Measurements from ENCODE around the gene PPTC7.
"Not testable (repeated sequence)": the region's sequence is repeated elsewhere in the genome, so short reads cannot be mapped to it uniquely, and the experiment has no call there.

Gene PPTC7

DNA sequence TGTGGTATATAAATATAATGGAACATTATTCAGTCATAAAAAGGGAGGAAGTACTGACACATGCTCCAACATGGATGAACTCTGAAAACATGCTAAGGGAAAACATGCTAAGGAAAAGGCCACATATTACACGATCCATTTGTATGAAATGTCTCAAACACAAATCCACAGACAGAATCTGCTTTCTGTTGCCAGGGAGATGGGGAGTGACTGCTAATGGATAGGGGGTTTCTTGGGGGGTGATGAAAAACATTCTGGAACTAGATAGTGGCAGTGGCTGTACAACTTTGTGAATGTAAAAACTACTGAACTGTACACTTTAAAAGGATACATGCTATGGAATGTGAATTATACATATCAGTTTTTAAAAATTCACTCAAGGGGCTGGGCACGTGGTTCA, 6.6 kb downstream of the PPTC7 start:
- TF ChIP-seq, protein P1, sequence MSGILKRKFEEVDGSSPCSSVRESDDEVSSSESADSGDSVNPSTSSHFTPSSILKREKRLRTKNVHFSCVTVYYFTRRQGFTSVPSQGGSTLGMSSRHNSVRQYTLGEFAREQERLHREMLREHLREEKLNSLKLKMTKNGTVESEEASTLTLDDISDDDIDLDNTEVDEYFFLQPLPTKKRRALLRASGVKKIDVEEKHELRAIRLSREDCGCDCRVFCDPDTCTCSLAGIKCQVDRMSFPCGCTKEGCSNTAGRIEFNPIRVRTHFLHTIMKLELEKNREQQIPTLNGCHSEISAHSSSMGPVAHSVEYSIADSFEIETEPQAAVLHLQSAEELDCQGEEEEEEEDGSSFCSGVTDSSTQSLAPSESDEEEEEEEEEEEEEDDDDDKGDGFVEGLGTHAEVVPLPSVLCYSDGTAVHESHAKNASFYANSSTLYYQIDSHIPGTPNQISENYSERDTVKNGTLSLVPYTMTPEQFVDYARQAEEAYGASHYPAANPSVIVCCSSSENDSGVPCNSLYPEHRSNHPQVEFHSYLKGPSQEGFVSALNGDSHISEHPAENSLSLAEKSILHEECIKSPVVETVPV (CRISPR knock-in tag; IDR thresholded peaks at IDR 0.05), result no peak
- no peak for ATAC-seq

DNA sequence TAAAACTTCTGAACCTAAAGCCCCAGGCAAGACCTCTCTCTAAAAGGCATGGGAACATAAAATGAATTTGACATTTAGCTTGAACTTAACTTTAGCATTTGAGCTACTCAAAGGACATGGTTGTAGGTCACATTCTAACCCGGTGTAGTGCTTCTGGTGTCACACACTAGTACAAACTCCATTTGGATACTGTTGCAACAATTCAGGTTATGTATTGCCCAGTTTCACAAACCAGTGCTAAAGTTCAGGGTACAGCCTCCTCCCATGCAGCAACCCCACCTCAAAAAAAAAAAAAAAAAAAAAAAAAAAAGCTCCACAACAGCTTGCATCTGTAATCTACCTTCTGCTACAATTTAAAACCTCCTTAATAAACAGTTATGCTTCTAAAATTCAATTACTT, 7.8 kb downstream of the PPTC7 start:
- TF ChIP-seq ISL1 (CRISPR knock-in tag; IDR thresholded peaks at IDR 0.05) (no peak), ZC3H10 (CRISPR knock-in tag; IDR thresholded peaks at IDR 0.05) (no peak), SNAI2 (CRISPR knock-in tag; IDR thresholded peaks at IDR 0.05) (no peak)
- ATAC-seq, result no peak

DNA sequence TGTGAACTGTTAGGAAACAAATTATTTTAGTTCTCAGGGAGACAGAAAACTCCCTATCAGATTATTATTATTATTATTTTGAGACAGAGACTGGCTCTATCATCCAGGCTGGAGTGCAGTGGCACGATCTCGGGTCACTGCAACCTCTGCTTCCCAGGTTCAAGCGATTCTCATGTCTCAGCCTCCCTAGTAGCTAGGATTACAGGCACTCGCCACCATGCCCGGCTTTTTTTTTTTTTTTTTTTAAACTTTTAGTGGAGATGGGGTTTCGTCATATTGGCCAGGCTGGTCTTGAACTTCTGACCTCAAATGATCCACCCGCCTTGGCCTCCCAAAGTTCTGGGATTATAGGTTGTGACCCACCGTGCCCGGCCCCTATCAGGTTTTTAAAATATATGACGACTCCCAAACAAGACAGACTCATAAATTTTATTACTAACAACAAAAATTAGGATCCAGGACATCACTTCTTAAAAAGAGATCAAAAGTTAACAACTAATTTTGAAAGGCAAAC, 8.3 kb downstream of the PPTC7 start:
- ATAC-seq, result not testable (repeated sequence)

DNA sequence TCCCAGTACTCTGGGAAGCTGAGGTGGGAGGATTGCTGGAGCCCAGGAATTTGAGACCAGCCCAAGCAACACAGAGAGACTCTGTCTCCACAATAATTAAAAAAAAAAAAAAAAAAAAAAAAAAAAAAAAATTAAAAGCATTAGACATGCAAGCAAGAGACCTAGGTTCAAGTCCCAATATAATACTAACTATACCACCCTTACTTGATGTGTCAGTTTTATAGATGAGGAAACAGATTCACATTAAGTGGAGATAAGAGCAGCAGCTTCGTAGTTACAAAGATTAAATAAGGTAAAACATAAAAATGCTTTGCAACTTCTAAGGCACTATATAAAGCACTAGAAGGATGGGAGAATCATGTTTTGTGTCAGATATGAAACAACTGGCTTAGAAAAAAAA, 9.1 kb downstream of the PPTC7 start:
- no peak for ATAC-seq
- TF ChIP-seq ESRRG (CRISPR knock-in tag; IDR thresholded peaks at IDR 0.05) (no peak), ZFP3 (CRISPR knock-in tag; IDR thresholded peaks at IDR 0.05) (no peak), GLIS3 (CRISPR knock-in tag; IDR thresholded peaks at IDR 0.05) (no peak), ARNTL (CRISPR knock-in tag; IDR thresholded peaks at IDR 0.05; ENCODE audit: borderline replicate concordance, low read depth) (no peak), ZFP30 (CRISPR knock-in tag; IDR thresholded peaks at IDR 0.05) (no peak), BACH2 (CRISPR knock-in tag; IDR thresholded peaks at IDR 0.05; ENCODE audit: borderline replicate concordance) (no peak), ZNF8 (CRISPR knock-in tag; IDR thresholded peaks at IDR 0.05) (no peak), CSDC2 (CRISPR knock-in tag; IDR thresholded peaks at IDR 0.05) (no peak), TCF4 (CRISPR knock-in tag; IDR thresholded peaks at IDR 0.05; ENCODE audit: borderline replicate concordance) (no peak), PPARA (CRISPR knock-in tag; IDR thresholded peaks at IDR 0.05; ENCODE audit: borderline replicate concordance) (no peak), TOX (CRISPR knock-in tag; IDR thresholded peaks at IDR 0.05; ENCODE audit: borderline replicate concordance) (no peak)
- TF ChIP-seq, protein P1 (CRISPR knock-in tag; IDR thresholded peaks at IDR 0.05), result no peak
- TF ChIP-seq, protein P2, sequence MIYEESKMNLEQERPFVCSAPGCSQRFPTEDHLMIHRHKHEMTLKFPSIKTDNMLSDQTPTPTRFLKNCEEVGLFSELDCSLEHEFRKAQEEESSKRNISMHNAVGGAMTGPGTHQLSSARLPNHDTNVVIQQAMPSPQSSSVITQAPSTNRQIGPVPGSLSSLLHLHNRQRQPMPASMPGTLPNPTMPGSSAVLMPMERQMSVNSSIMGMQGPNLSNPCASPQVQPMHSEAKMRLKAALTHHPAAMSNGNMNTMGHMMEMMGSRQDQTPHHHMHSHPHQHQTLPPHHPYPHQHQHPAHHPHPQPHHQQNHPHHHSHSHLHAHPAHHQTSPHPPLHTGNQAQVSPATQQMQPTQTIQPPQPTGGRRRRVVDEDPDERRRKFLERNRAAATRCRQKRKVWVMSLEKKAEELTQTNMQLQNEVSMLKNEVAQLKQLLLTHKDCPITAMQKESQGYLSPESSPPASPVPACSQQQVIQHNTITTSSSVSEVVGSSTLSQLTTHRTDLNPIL (CRISPR knock-in tag; IDR thresholded peaks at IDR 0.05; ENCODE audit: low read depth), result no peak

DNA sequence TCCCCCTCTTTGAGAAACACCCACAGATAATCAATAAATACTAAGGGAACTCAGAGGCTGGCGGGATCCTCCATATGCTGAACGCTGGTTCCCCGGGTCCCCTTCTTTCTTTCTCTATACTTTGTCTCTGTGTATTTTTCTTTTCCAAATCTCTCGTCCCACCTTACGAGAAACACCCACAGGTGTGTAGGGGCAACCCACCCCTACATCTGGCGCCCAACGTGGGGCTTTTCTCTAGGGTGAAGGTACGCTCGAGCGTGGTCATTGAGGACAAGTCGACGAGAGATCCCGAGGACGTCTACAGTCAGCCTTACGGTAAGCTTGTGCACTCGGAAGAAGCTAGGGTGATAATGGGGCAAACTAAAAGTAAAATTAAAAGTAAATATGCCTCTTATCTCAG, 12.3 kb downstream of the PPTC7 start:
- not testable (repeated sequence) for ATAC-seq

DNA sequence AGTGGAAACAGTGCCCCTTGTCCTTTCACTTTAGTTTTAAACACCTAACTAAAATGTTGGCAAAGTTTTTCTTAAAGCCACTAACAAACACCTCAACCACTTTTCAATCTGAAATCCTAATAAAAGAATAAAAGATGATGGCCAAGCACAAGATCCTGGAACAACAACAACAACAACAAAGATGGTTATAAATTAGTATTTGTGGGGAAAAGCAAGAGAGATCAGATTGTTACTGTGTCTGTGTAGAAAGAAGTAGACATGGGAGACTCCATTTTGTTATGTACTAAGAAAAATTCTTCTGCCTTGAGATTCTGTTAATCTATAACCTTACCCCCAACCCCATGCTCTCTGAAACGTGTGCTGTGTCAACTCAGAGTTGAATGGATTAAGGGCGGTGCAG, 13.3 kb downstream of the PPTC7 start:
- not testable (repeated sequence) for ATAC-seq

DNA sequence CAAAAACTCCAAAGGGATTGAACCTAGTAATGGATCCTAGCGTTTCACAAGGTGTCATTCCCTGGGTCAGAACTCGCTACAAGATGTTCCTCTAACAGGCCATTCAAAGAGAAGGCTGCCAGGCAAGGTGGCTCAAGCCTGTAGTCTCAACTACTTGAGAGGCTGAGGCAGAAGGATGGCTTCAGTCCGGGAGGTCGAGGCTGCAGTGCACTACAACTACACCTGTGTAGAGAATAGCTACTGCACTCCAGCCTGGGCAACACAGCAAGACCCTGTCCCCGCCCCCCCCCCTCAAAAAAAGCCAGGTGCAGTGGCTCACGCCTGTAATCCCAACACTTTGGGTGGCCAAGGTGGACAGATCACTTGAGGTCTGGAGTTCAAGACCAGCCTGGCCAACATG, 14.4 kb downstream of the PPTC7 start:
- ATAC-seq, result no peak
- no peak for TF ChIP-seq ZNF565 (CRISPR knock-in tag; conservative IDR thresholded peaks at IDR 0.05; ENCODE audit: low read depth)
- no peak for TF ChIP-seq ZNF8 (CRISPR knock-in tag; IDR thresholded peaks at IDR 0.05)
- no peak for TF ChIP-seq ESRRG (CRISPR knock-in tag; IDR thresholded peaks at IDR 0.05)
- no peak for TF ChIP-seq PPARA (CRISPR knock-in tag; IDR thresholded peaks at IDR 0.05; ENCODE audit: borderline replicate concordance)
- TF ChIP-seq TCF4 (CRISPR knock-in tag; IDR thresholded peaks at IDR 0.05; ENCODE audit: borderline replicate concordance), result no peak
- TF ChIP-seq, protein P3, sequence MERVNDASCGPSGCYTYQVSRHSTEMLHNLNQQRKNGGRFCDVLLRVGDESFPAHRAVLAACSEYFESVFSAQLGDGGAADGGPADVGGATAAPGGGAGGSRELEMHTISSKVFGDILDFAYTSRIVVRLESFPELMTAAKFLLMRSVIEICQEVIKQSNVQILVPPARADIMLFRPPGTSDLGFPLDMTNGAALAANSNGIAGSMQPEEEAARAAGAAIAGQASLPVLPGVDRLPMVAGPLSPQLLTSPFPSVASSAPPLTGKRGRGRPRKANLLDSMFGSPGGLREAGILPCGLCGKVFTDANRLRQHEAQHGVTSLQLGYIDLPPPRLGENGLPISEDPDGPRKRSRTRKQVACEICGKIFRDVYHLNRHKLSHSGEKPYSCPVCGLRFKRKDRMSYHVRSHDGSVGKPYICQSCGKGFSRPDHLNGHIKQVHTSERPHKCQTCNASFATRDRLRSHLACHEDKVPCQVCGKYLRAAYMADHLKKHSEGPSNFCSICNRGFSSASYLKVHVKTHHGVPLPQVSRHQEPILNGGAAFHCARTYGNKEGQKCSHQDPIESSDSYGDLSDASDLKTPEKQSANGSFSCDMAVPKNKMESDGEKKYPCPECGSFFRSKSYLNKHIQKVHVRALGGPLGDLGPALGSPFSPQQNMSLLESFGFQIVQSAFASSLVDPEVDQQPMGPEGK (CRISPR knock-in tag; IDR thresholded peaks at IDR 0.05; ENCODE audit: borderline replicate concordance), result no peak
- TF ChIP-seq ZFP30 (CRISPR knock-in tag; IDR thresholded peaks at IDR 0.05), result no peak
- TF ChIP-seq, protein P4, sequence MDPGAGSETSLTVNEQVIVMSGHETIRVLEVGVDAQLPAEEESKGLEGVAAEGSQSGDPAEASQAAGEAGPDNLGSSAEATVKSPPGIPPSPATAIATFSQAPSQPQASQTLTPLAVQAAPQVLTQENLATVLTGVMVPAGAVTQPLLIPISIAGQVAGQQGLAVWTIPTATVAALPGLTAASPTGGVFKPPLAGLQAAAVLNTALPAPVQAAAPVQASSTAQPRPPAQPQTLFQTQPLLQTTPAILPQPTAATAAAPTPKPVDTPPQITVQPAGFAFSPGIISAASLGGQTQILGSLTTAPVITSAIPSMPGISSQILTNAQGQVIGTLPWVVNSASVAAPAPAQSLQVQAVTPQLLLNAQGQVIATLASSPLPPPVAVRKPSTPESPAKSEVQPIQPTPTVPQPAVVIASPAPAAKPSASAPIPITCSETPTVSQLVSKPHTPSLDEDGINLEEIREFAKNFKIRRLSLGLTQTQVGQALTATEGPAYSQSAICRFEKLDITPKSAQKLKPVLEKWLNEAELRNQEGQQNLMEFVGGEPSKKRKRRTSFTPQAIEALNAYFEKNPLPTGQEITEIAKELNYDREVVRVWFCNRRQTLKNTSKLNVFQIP (CRISPR knock-in tag; IDR thresholded peaks at IDR 0.05; ENCODE audit: borderline replicate concordance, low read depth), result no peak
- TF ChIP-seq, protein P1 (CRISPR knock-in tag; IDR thresholded peaks at IDR 0.05), result no peak

Data from SK-N-SH treated with all-trans-retinoic acid at 6 μM for 48 hours (cell line).